SK-N-MC (cell line): Measurements from ENCODE around the gene TLCD2.

Source experiments
- EZH2 ChIP-seq: fragments of 200-600 bp; sonication (generic); IDR thresholded peaks from one replicate; pipeline ENCODE4 v1.6.1; 2017; ENCODE audit warnings: antibody characterized with exemption
- POLR2AphosphoS5 ChIP-seq: IDR thresholded peaks from 2 replicates; pipeline ENCODE4 v1.6.1; 2012; ENCODE audit warnings: mild to moderate bottlenecking, low read depth, low read length, borderline replicate concordance

- TF ChIP-seq POLR2AphosphoS5: no peak
- TF ChIP-seq EZH2: no peak
Measured at GRCh38 chr17:1742371-1743087, 32.4 kb upstream of the TLCD2 start, which contains the start of gene SERPINF2.
